ENCODE measurements around the gene TTLL9.
A peak's percentile ranks its signal among the peaks of the same experiment; 100 is the strongest.
"Not testable (repeated sequence)": the region's sequence is repeated elsewhere in the genome, so short reads cannot be mapped to it uniquely, and the experiment has no call there.

TTLL9 gene

GRCh38 chr20:31869942-31870725 lies at the start of gene TTLL9, which contains the start of gene DUSP15:
Gene TTLL9 (plus strand): TSS chr20:31870634. CDS start chr20:31871127, 493 bp downstream.
Gene DUSP15 (minus strand): TSS chr20:31870527. CDS start chr20:31870337, 190 bp downstream.
- peak; percentile 39 for DNase-seq

- no peak for DNase-seq
Measured at GRCh38 chr20:31821427-31821826, 49.0 kb upstream of the TTLL9 start.

- DNase-seq, result peak; percentile 79
Measured at GRCh38 chr20:31822421-31823330, 47.8 kb upstream of the TTLL9 start.

GRCh38 chr20:31823360-31824124 lies 46.9 kb upstream of the TTLL9 start:
- DNase-seq, result no peak

- DNase-seq, result no peak
Measured at GRCh38 chr20:31824125-31824485, 46.3 kb upstream of the TTLL9 start.

- DNase-seq, result no peak
Measured at GRCh38 chr20:31824554-31825313, 45.7 kb upstream of the TTLL9 start.

- DNase-seq, result no peak
Measured at GRCh38 chr20:31826074-31826473, 44.4 kb upstream of the TTLL9 start.

- no peak for DNase-seq
Measured at GRCh38 chr20:31827059-31827458, 43.4 kb upstream of the TTLL9 start.

- not testable (repeated sequence) for DNase-seq
Measured at GRCh38 chr20:31828016-31828415, 42.4 kb upstream of the TTLL9 start.

GRCh38 chr20:31829731-31830130 lies 40.7 kb upstream of the TTLL9 start:
- DNase-seq, result no peak

- DNase-seq, result no peak
Measured at GRCh38 chr20:31830406-31830981, 39.9 kb upstream of the TTLL9 start.

- no peak for DNase-seq
Measured at GRCh38 chr20:31831211-31831610, 39.2 kb upstream of the TTLL9 start.

- DNase-seq, result no peak
Measured at GRCh38 chr20:31831771-31832306, 38.6 kb upstream of the TTLL9 start.

GRCh38 chr20:31833130-31833930 lies 37.1 kb upstream of the TTLL9 start:
- DNase-seq, result no peak

- no peak for DNase-seq
Measured at GRCh38 chr20:31833931-31834521, 36.4 kb upstream of the TTLL9 start.

- DNase-seq, result no peak
Measured at GRCh38 chr20:31835554-31835953, 34.9 kb upstream of the TTLL9 start.

GRCh38 chr20:31835977-31836852 lies 34.2 kb upstream of the TTLL9 start:
- DNase-seq, result no peak

GRCh38 chr20:31836853-31837608 lies 33.4 kb upstream of the TTLL9 start:
- DNase-seq, result no peak

Data from NCI-H526 treated with DMSO at 0.1 percent for 48 hours (cell line).